ENCODE measurements around the gene STARD7. TPM values are rescaled to one million over a fixed set of nuclear protein-coding genes. Genes with fewer than 3 reads are reported as not detected.

STARD7 gene
- total and polyA plus RNA-seq, 4 donors, result 42.9 to 120 (median 59.7) TPM

- Histone ChIP-seq H3K4me1 (ENCODE audit: control insufficient read depth in 4 of 4, insufficient read depth in 4 of 4, low read length in 3 of 4) (no peaks in the 10 kb centered on the region), H3K9me3 (ENCODE audit: control insufficient read depth in 4 of 4, low read length in 3 of 4) (no peaks in the 10 kb centered on the region), H3K27ac (ENCODE audit: low read depth in 1 of 2, low read length in 2 of 2) (no peak overlapping the region), H3K36me3 (ENCODE audit: control insufficient read depth in 4 of 4, insufficient read depth in 3 of 4, low read depth in 1 of 4, low read length in 3 of 4) (no peaks in the 10 kb centered on the region), H3K4me3 (ENCODE audit: low read depth in 1 of 3, low read length in 3 of 3) (no peak overlapping the region), H3K9ac (ENCODE audit: low read depth in 1 of 2, low read length in 2 of 2) (no peak overlapping the region), H3K27me3 (ENCODE audit: control insufficient read depth in 4 of 4, insufficient read depth in 4 of 4, low read length in 3 of 4) (no peaks in the 10 kb centered on the region)
- WGBS, result 92% methylated on average over 16 of the region's 16 CpGs
- no peak for TF ChIP-seq MAX (IDR thresholded peaks at IDR 0.05)
- DNase-seq (ENCODE audit: low spot score), result no peak
Measured at GRCh38 chr2:96154506-96155380, 53.9 kb downstream of the STARD7 start.

- Histone ChIP-seq H3K36me3 (ENCODE audit: control insufficient read depth in 4 of 4, insufficient read depth in 3 of 4, low read depth in 1 of 4, low read length in 3 of 4) (no peaks in the 10 kb centered on the region), H3K27me3 (ENCODE audit: control insufficient read depth in 4 of 4, insufficient read depth in 4 of 4, low read length in 3 of 4) (no peaks in the 10 kb centered on the region), H3K9ac (ENCODE audit: low read depth in 1 of 2, low read length in 2 of 2) (no peak overlapping the region), H3K4me1 (ENCODE audit: control insufficient read depth in 4 of 4, insufficient read depth in 4 of 4, low read length in 3 of 4) (no peaks in the 10 kb centered on the region), H3K9me3 (ENCODE audit: control insufficient read depth in 4 of 4, low read length in 3 of 4) (no peaks in the 10 kb centered on the region), H3K4me3 (ENCODE audit: low read depth in 1 of 3, low read length in 3 of 3) (no peak overlapping the region), H3K27ac (ENCODE audit: low read depth in 1 of 2, low read length in 2 of 2) (no peak overlapping the region)
- DNase-seq (ENCODE audit: low spot score), result no peak
- TF ChIP-seq ZBTB33 (IDR thresholded peaks at IDR 0.05), result no peak
- no peak for TF ChIP-seq RXRA (IDR thresholded peaks at IDR 0.05)
- no peak for TF ChIP-seq YY1 (IDR thresholded peaks at IDR 0.05)
- TF ChIP-seq FOXA2 (IDR thresholded peaks at IDR 0.05), result no peak
- no peak for TF ChIP-seq GABPA (IDR thresholded peaks at IDR 0.05 in 1 of 2, conservative IDR thresholded peaks at IDR 0.05 in 1 of 2)
- 87% methylated on average over 7 of the region's 7 CpGs for WGBS
Measured at GRCh38 chr2:96153991-96154431, 54.6 kb downstream of the STARD7 start.

GRCh38 chr2:96153291-96153713 is 55.3 kb downstream of the STARD7 start:
- no peak for DNase-seq (ENCODE audit: low spot score)
- Histone ChIP-seq H3K27me3 (ENCODE audit: control insufficient read depth in 4 of 4, insufficient read depth in 4 of 4, low read length in 3 of 4) (no peaks in the 10 kb centered on the region), H3K9ac (ENCODE audit: low read depth in 1 of 2, low read length in 2 of 2) (no peak overlapping the region), H3K27ac (ENCODE audit: low read depth in 1 of 2, low read length in 2 of 2) (no peak overlapping the region), H3K9me3 (ENCODE audit: control insufficient read depth in 4 of 4, low read length in 3 of 4) (no peaks in the 10 kb centered on the region), H3K36me3 (ENCODE audit: control insufficient read depth in 4 of 4, insufficient read depth in 3 of 4, low read depth in 1 of 4, low read length in 3 of 4) (no peaks in the 10 kb centered on the region), H3K4me1 (ENCODE audit: control insufficient read depth in 4 of 4, insufficient read depth in 4 of 4, low read length in 3 of 4) (no peaks in the 10 kb centered on the region), H3K4me3 (ENCODE audit: low read depth in 1 of 3, low read length in 3 of 3) (no peak overlapping the region)
- WGBS, result 92% methylated on average over 7 of the region's 7 CpGs
- TF ChIP-seq YY1 (IDR thresholded peaks at IDR 0.05), result no peak
- no peak for TF ChIP-seq RAD21 (IDR thresholded peaks at IDR 0.05)
- no peak for TF ChIP-seq RXRA (IDR thresholded peaks at IDR 0.05)
- no peak for TF ChIP-seq ATF3 (IDR thresholded peaks at IDR 0.05)
- TF ChIP-seq FOXA1 (IDR thresholded peaks at IDR 0.05), result no peak
- TF ChIP-seq ZBTB33 (IDR thresholded peaks at IDR 0.05), result no peak
- TF ChIP-seq REST (IDR thresholded peaks at IDR 0.05), result no peak
- no peak for TF ChIP-seq HNF4A (conservative IDR thresholded peaks at IDR 0.05)
- TF ChIP-seq FOXA2 (IDR thresholded peaks at IDR 0.05), result no peak

Measured in liver (tissue), 9 donors.